Lower lobe of right lung (tissue), 2 donors: ENCODE measurements around the gene CADPS2. TPM values are rescaled to one million over a fixed set of nuclear protein-coding genes. Genes with fewer than 3 reads are reported as not detected.

Experiments
- ATAC-seq, 2 donors: fragments of 200-7000 bp; cut with Tn5 transposase; one replicate each; pipeline ENCODE4 v1.9.1; 2020 to 2022; ENCODE audit warnings: mild to moderate bottlenecking in 2 of 2, moderate library complexity in 2 of 2
- DNase-seq: peaks from one replicate; pipeline ENCODE4 v3.0.0-alpha.2; 2020
- H3K27ac ChIP-seq: fragments of 200-600 bp; one replicate; pipeline ENCODE4 v1.8.0; 2022
- H3K27me3 ChIP-seq: fragments of 200-600 bp; one replicate; pipeline ENCODE4 v1.8.0; 2022; ENCODE audit warnings: low read depth
- H3K36me3 ChIP-seq: fragments of 200-600 bp; one replicate; pipeline ENCODE4 v1.8.0; 2022; ENCODE audit warnings: mild to moderate bottlenecking
- H3K4me1 ChIP-seq: fragments of 200-600 bp; one replicate; pipeline ENCODE4 v1.8.0; 2022
- H3K4me3 ChIP-seq: fragments of 200-600 bp; one replicate; pipeline ENCODE4 v1.8.0; 2022; ENCODE audit warnings: mild to moderate bottlenecking
- H3K9me3 ChIP-seq: fragments of 200-600 bp; one replicate; pipeline ENCODE4 v1.8.0; 2022
- CTCF ChIP-seq: fragments of 200-600 bp; IDR thresholded peaks from one replicate; pipeline ENCODE4 v1.8.0; 2022; ENCODE audit warnings: antibody characterized with exemption, mild to moderate bottlenecking
- intact Hi-C: fragments of 100-400 bp; cut with DNase I; formaldehyde crosslinking; loops from one replicate; pipeline ENCODE4 v1.11.0; 2022
- total RNA-seq: library from RNA; stranded (reverse); fragmentation: NEBNext Ultra II Directional; extraction: Animal tissue kit (Norgen Biotek cat#: 25700); gene quantifications from one replicate; pipeline ENCODE4 v1.2.1, GENCODE V29; 2021
- donor health status: DM: no; HTN: yes; CAD: no; lungs with severe emphysema.

Gene CADPS2
- total RNA-seq, 1 donor from 2014 or later: 41.1 TPM

GRCh38 chr7:122770686-122771335 lies 115.4 kb downstream of the CADPS2 start:
- ATAC-seq (no peak), DNase-seq (no peak)
- no peak for TF ChIP-seq CTCF
- Histone ChIP-seq H3K9me3 (no peaks in the 10 kb centered on the region), H3K36me3 (no peaks in the 10 kb centered on the region), H3K4me3 (no peak overlapping the region), H3K27me3 (no peaks in the 10 kb centered on the region), H3K27ac (no peak overlapping the region), H3K4me1 (no peaks in the 10 kb centered on the region)
- intact Hi-C loops: no loop called here

- Histone ChIP-seq H3K4me3 (no peak overlapping the region), H3K27ac (no peak overlapping the region), H3K27me3 (no peaks in the 10 kb centered on the region), H3K9me3 (no peaks in the 10 kb centered on the region), H3K4me1 (no peaks in the 10 kb centered on the region), H3K36me3 (no peaks in the 10 kb centered on the region)
- ATAC-seq (no peak), DNase-seq (no peak)
- TF ChIP-seq CTCF: no peak
- intact Hi-C loops: no loop called here
Observed at GRCh38 chr7:122768827-122769226, 117.4 kb downstream of the CADPS2 start.

GRCh38 chr7:122767339-122767738 lies 118.9 kb downstream of the CADPS2 start:
- no peak for TF ChIP-seq CTCF
- H3K4me3 ChIP-seq: no peak overlapping the region

GRCh38 chr7:122766593-122766992 lies 119.7 kb downstream of the CADPS2 start:
- Histone ChIP-seq H3K4me1 (no peaks in the 10 kb centered on the region), H3K9me3 (no peaks in the 10 kb centered on the region), H3K27me3 (no peaks in the 10 kb centered on the region), H3K36me3 (no peaks in the 10 kb centered on the region), H3K27ac (no peak overlapping the region), H3K4me3 (no peak overlapping the region)
- no peak for TF ChIP-seq CTCF
- no peak for DNase-seq
- ATAC-seq: no peak
- intact Hi-C loops: no loop called here

More at GRCh38 chr7:122767339-122767738, 118.9 kb downstream of the CADPS2 start:
- DNase-seq (no peak), ATAC-seq (no peak)
- no peaks in the 10 kb centered on the region for H3K36me3 ChIP-seq
- no peaks in the 10 kb centered on the region for H3K4me1 ChIP-seq
- H3K27me3 ChIP-seq: no peaks in the 10 kb centered on the region
- no peak overlapping the region for H3K27ac ChIP-seq
- H3K9me3 ChIP-seq: no peaks in the 10 kb centered on the region
- intact Hi-C loops: no loop called here

GRCh38 chr7:122764902-122765301 lies 121.4 kb downstream of the CADPS2 start:
- intact Hi-C loops: no loop called here
- DNase-seq: no peak
- H3K4me1 ChIP-seq: no peaks in the 10 kb centered on the region
- ATAC-seq: no peak
- peak overlapping the region; percentile 9 for H3K27ac ChIP-seq
- H3K9me3 ChIP-seq: no peaks in the 10 kb centered on the region
- no peaks in the 10 kb centered on the region for H3K36me3 ChIP-seq
- H3K4me3 ChIP-seq: no peak overlapping the region
- no peaks in the 10 kb centered on the region for H3K27me3 ChIP-seq
- TF ChIP-seq CTCF: no peak
